ENCODE results near the gene TENM3.

DNA sequence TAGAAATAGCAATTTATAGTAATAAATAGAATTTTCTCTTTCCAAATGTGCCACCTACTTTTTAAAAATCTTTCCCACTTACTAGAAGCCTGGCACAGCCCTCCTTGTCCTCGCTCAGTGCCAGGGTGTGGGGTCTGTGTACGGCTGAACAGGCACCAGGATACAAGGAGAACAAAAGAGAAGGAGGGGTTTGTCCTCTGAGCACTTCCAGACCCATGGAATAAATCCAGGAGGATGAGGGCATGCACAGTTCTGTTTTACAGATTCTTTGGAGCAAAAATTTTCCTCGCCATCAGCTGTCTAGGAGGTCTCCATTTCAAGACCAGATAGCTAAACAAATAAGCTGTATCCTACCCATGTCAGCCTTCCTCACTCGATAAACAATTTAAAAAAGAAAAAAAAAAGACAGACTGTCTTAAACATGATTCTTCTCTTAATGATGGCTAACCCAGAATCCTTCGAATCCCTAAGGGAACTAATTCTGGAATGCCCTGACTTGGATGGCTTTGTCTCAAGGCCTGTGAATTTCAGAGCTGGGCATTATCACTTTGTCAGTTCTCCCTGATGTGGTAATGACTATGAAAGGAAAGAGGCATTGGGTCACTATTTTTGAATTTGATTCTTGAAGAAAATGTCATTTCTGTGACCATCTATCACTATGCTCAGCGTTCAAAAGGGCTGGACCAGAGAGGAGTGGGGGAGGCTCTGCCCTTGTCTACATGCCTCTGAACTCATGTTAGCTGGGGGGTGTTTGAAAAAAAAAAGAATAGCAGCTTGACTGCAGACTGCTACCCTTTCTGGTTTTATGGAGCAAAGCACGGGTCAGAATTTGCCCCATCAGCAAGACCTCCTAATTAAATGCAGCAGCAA, 523.0 kb downstream of the TENM3 start:
- TF ChIP-seq, protein P1, sequence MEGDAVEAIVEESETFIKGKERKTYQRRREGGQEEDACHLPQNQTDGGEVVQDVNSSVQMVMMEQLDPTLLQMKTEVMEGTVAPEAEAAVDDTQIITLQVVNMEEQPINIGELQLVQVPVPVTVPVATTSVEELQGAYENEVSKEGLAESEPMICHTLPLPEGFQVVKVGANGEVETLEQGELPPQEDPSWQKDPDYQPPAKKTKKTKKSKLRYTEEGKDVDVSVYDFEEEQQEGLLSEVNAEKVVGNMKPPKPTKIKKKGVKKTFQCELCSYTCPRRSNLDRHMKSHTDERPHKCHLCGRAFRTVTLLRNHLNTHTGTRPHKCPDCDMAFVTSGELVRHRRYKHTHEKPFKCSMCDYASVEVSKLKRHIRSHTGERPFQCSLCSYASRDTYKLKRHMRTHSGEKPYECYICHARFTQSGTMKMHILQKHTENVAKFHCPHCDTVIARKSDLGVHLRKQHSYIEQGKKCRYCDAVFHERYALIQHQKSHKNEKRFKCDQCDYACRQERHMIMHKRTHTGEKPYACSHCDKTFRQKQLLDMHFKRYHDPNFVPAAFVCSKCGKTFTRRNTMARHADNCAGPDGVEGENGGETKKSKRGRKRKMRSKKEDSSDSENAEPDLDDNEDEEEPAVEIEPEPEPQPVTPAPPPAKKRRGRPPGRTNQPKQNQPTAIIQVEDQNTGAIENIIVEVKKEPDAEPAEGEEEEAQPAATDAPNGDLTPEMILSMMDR (IDR thresholded peaks at IDR 0.05; ENCODE audit: low read depth, low read length, poor library complexity, severe bottlenecking), result no peak
- no peak for TF ChIP-seq EZH2phosphoT487 (IDR thresholded peaks at IDR 0.05; ENCODE audit: borderline replicate concordance, low read length)
